NCI-H526 (cell line): ENCODE results near the gene LRP1.

Source experiments
- DNase-seq, 2 experiments: peaks; one replicate each; lab custom pipeline; 2025; lab: John Stamatoyannopoulos, UW

The LRP1 gene

DNA sequence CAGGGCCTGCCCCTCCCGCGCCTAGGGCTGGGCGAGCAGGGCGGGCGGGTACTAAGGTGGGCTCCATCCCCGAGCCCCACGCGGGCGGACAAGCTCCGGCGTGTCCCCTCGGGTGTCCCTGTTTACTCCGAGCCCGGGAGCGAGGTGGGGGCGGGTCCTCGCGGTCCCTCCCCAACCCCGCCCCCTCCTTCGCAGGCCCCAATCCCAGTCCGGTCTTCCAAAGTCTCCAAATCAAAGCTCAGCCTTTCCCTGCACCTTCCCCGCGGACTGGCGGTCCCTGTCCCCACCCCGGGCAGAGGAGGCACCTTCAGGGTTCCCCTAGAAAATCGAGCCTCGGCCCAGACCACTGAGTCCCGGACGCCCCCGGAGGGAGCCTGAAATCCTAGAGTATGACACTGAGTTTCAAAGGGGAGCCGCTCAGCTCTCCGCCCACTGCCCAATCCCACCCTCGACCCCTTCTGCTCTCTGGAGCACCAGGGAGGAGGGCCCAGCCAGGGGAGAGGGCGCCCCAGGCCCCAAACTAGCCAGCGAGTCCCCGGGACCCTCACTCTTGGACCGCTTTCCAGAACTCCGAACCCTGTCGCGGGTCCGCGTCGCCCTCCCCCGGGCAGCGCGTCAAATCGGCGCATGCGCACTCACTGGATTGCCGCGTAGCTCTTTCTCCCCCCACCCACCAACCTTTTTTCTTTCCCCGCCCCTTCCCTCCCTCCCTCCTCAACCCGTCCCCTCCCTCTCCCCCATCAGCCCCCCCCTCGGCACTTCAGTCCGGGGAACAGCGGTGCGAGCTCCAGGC is at the start of gene LRP1:
Gene LRP1, plus strand, starts transcription at position 758 of the 793 bp plus-strand sequence. CDS start 482 bp downstream, outside the sequence.
- peak; percentile 23 to 87 for DNase-seq

- peak; percentile 99 to 100 for DNase-seq
These were observed 49.5 kb upstream of the LRP1 start, which contains the start of gene NEMP1 for GRCh38 chr12:57078519-57079404. TSS of gene NEMP1 (minus strand) at chr12:57078791. CDS start at chr12:57078745, 46 bp downstream.

DNA sequence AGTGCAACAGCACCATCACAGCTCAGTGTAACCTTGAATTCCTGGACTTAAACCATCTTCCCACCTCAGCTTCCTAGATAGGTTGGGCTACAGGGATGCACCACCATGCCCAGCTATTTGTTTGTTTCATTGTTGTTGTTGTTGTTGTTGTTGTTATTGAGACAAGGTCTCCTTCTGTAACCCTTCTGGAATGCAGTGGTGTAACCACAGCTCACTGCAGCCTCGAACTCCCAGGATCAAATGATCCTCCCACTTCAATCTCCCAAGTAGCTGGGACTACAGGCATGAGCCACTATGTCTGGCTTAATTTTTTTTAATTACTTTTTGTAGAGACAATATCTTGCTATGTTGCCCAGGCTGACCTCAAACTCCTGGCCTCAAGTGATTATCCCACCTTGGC is 48.5 kb upstream of the LRP1 start:
- DNase-seq = no peak

DNA sequence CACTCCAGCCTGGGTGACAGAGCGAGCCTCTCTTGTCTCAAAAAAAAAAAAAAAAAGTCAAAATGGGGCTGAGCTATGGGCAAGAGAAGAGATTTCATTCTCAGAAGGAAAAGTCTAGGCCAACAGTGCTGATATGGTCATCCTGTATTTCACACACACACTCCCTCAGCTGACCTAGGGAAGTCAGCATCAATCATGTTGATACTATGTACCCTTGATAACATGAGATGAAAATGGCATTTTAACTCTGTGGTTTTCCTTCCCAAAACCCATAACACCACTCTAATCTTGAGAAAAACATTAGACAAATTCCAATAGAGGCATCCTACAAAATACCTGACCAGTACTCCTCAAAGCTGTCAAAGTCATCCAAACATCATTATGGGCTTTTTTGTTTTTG is 47.4 kb upstream of the LRP1 start:
- no peak for DNase-seq

GRCh38 chr12:57085999-57086492 is 42.2 kb upstream of the LRP1 start:
- peak in 1 of 2 experiments; percentile 8 for DNase-seq

GRCh38 chr12:57086493-57087009 is 41.7 kb upstream of the LRP1 start:
- peak; percentile 43 to 66 for DNase-seq

DNA sequence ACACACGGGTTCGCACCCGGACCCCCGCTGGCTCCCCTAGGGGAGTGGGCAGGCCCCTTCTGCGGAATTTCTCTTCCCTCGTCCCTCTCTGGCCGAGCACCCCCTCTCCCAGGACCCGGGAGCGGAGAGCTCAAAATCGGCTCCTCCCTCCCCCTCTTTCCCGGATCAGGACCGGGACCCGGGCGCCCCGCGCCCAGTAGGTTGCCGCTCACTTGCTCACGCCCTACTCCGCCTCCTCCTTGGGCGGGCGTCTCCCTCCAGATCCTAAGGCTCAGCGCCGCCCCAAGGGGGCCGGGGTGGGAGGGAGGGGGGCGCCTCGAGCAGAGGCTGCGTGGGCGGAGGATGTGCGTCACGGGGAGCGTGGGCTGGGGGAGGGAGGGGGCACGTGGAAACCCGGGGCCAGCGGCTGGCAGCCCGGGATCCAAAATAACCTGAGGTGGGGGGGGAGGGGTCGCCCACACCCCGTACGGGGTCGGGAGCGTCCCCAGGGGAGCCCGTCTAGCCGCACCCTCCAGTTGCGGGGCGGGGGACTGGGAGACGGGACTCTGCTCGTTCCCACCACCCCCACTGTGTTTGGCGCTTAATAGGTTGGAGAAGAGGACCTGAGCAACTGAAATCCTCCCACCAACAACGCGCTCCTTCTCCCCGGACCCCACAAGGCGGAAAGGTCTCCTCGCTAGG is 41.1 kb upstream of the LRP1 start:
- DNase-seq = peak; percentile 43 to 63

- DNase-seq = peak in 1 of 2 experiments; percentile 77
These were observed 40.5 kb upstream of the LRP1 start for GRCh38 chr12:57087691-57088353.

- DNase-seq = peak; percentile 74 to 96
These were observed 39.7 kb upstream of the LRP1 start, which contains the start of gene NAB2 for GRCh38 chr12:57088354-57089270. TSS of gene NAB2 (plus strand) at chr12:57089114. CDS start at chr12:57089272, 158 bp downstream.

DNA sequence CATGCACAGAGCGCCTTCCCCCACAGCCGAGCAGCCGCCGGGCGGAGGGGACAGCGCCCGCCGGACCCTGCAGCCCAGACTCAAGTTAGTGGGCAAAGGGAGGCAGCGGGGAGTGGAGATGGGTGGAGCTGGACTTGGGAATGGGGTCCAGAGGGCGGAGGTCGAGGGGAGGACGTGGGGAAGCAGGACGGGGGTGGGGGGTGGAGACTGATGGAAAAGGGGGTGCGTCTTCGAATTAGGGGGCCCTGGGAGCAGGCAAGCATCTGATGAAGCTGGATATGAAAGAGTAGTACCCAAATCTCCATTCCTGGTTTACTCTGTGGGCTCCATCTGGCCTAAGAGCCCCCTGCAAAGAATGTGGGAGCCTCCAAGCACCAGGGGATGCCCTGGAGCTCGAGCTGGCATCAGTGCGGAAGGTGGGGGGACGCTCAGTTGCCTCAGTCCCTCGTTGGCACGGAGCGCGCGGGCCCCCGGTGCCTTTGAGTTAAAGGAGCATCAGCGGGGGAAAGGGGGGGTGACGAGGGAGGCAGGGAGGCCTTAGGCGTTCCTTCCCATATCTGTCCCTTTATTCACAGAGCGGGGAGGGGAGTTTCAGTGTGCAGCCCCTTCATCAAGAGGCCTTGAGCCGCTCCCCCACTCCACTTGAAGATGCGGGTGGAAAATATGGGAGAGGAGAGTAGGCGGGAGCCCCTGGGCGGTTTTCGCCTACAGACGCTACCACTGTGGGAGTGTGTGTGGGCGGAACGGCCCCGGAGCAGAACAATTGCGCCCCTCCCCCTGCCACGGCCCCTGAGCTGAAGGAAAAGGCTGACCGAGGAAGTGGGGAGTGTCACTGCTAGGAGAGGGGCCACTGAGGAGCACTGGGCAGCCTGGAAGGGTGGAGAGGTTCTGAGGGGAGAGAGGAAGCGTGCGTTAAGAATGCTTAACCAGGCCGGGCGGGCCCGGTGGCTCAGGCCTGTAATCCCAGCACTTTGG is 38.7 kb upstream of the LRP1 start:
- DNase-seq = peak; percentile 19 to 69

GRCh38 chr12:57090490-57090889 is 37.8 kb upstream of the LRP1 start:
- no peak for DNase-seq

- DNase-seq = no peak
These were observed 37.2 kb upstream of the LRP1 start for GRCh38 chr12:57090924-57091637.

GRCh38 chr12:57091638-57092528 is 36.4 kb upstream of the LRP1 start:
- no peak for DNase-seq

- DNase-seq = no peak
These were observed 35.8 kb upstream of the LRP1 start for GRCh38 chr12:57092529-57092862.

- no peak for DNase-seq
These were observed 35.3 kb upstream of the LRP1 start for GRCh38 chr12:57092876-57093414.

GRCh38 chr12:57093415-57094207 is 34.7 kb upstream of the LRP1 start:
- DNase-seq = peak; percentile 21 to 49
